Measurements from ENCODE around the gene ATAD3C.
A peak's percentile ranks its signal among the peaks of the same experiment; 100 is the strongest.

- no peak for TF ChIP-seq RAD21 (IDR thresholded peaks at IDR 0.05; ENCODE audit: low read length)
- TF ChIP-seq POLR2A (IDR thresholded peaks at IDR 0.05; ENCODE audit: low read depth, low read length) = peak; percentile 86
- TF ChIP-seq CTCF (conservative IDR thresholded peaks at IDR 0.05; ENCODE audit: low read depth, low read length) = no peak
- peak; percentile 86; the same call in 1 of the 2 replicates for TF ChIP-seq MXI1 (IDR thresholded peaks at IDR 0.05; ENCODE audit: borderline replicate concordance, low read depth, low read length)
- TF ChIP-seq, protein P1, sequence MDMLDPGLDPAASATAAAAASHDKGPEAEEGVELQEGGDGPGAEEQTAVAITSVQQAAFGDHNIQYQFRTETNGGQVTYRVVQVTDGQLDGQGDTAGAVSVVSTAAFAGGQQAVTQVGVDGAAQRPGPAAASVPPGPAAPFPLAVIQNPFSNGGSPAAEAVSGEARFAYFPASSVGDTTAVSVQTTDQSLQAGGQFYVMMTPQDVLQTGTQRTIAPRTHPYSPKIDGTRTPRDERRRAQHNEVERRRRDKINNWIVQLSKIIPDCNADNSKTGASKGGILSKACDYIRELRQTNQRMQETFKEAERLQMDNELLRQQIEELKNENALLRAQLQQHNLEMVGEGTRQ (IDR thresholded peaks at IDR 0.05; ENCODE audit: low read depth, low read length) = 0 out of 2 replicates have a peak, but pooled peaks have one; percentile 17
- no peak for TF ChIP-seq CEBPB (IDR thresholded peaks at IDR 0.05; ENCODE audit: low read depth, low read length)
- TF ChIP-seq SMC3 (IDR thresholded peaks at IDR 0.05; ENCODE audit: low read depth, low read length) = no peak
- no peak for TF ChIP-seq MAFK (IDR thresholded peaks at IDR 0.05; ENCODE audit: low read depth, low read length)
- TF ChIP-seq BHLHE40 (IDR thresholded peaks at IDR 0.05; ENCODE audit: low read depth, low read length) = no peak
- TF ChIP-seq RFX5 (IDR thresholded peaks at IDR 0.05; ENCODE audit: low read depth, low read length) = no peak
Observed at GRCh38 chr1:1511533-1512285, 62.2 kb downstream of the ATAD3C start, which contains the start of gene ATAD3A.
